GM10266 (cell line): ENCODE measurements around the gene STYX.

Source experiments
- DNase-seq: peaks from one replicate; pipeline ENCODE4 v3.0.0; 2012; ENCODE audit errors: extremely low spot score
- CTCF ChIP-seq: IDR thresholded peaks from 2 replicates; pipeline ENCODE4 v1.5.1; 2012; ENCODE audit warnings: mild to moderate bottlenecking, low read depth; ENCODE audit not compliant: control insufficient read depth, insufficient read depth; ENCODE audit errors: missing control alignments

The STYX gene

GRCh38 chr14:52703664-52704063 is 26.3 kb upstream of the STYX start:
- DNase-seq, result no peak
- TF ChIP-seq CTCF, result no peak

GRCh38 chr14:52706286-52706685 is 23.7 kb upstream of the STYX start:
- no peak for DNase-seq
- TF ChIP-seq CTCF, result no peak

- TF ChIP-seq CTCF, result no peak
- peak; percentile 91 for DNase-seq
Measured at GRCh38 chr14:52706724-52707706, 23.0 kb upstream of the STYX start, which contains the start of gene PSMC6. Gene PSMC6, plus strand, starts transcription at chr14:52707200. Its CDS starts 20 bp downstream, at chr14:52707220.

- no peak for TF ChIP-seq CTCF
- DNase-seq, result no peak
Measured at GRCh38 chr14:52711666-52712065, 18.3 kb upstream of the STYX start.

GRCh38 chr14:52716155-52716554 is 13.8 kb upstream of the STYX start:
- TF ChIP-seq CTCF, result no peak
- no peak for DNase-seq

GRCh38 chr14:52723514-52724359 is 6.2 kb upstream of the STYX start:
- no peak for TF ChIP-seq CTCF
- no peak for DNase-seq
